CD14-positive monocyte (primary cell): ENCODE results near the gene VOPP1. TPM values are rescaled to one million over a fixed set of nuclear protein-coding genes. Genes with fewer than 3 reads are reported as not detected.

Experiments
- DNase-seq, 3 donors: peaks; one replicate each; pipeline ENCODE4 v3.0.0-alpha.2; 2011 to 2022
- H2AFZ ChIP-seq: 2 replicates; pipeline ENCODE4 v1.6.0; 2012; ENCODE audit warnings: mild to moderate bottlenecking, low read depth, low read length, inconsistent platforms; ENCODE audit not compliant: insufficient read depth, poor library complexity, severe bottlenecking
- H3K27ac ChIP-seq, 2 donors: 1 replicate in 1 of 2; 2 replicates in 1 of 2; pipeline ENCODE4 v1.5.1; 2012 to 2013; ENCODE audit warnings: low read length in 2 of 2, control low read depth in 1 of 2, inconsistent platforms in 1 of 2, low read depth in 1 of 2, mild to moderate bottlenecking in 1 of 2
- H3K27me3 ChIP-seq, 2 donors: one replicate each; pipeline versions ENCODE4 v1.6.0 to v1.6.1; 2011 to 2013; ENCODE audit warnings: low read length in 2 of 2; ENCODE audit not compliant: control insufficient read depth in 2 of 2, insufficient read depth in 2 of 2
- H3K36me3 ChIP-seq, 2 donors: replicated peaks in 1 of 2; 1 replicate in 1 of 2; 2 replicates in 1 of 2; pipeline versions ENCODE4 v1.5.1 to v1.6.1; 2012 to 2013; ENCODE audit warnings: low read length in 2 of 2, control low read depth in 1 of 2, inconsistent platforms in 1 of 2, mild to moderate bottlenecking in 1 of 2; ENCODE audit not compliant: insufficient read depth in 2 of 2, control insufficient read depth in 1 of 2
- H3K4me1 ChIP-seq, 2 donors: 1 replicate in 1 of 2; 2 replicates in 1 of 2; pipeline versions ENCODE4 v1.5.1 to v1.6.1; 2012 to 2013; ENCODE audit warnings: low read length in 2 of 2, control low read depth in 1 of 2, inconsistent platforms in 1 of 2, mild to moderate bottlenecking in 1 of 2, moderate library complexity in 1 of 2; ENCODE audit not compliant: insufficient read depth in 2 of 2, control insufficient read depth in 1 of 2
- H3K4me2 ChIP-seq: replicated peaks from 2 replicates; pipeline ENCODE3; 2012; ENCODE audit warnings: low read length, moderate library complexity, mild to moderate bottlenecking; ENCODE audit not compliant: poor library complexity, severe bottlenecking; ENCODE audit errors: extremely low read depth
- H3K4me3 ChIP-seq, 3 experiments: fragments of 200-600 bp in 1 of 3; sonication (generic) in 1 of 3; replicated peaks in 1 of 3; 1 replicate in 2 of 3; 2 replicates in 1 of 3; pipeline ENCODE4 v1.5.1; 2011 to 2013; ENCODE audit warnings: low read length in 3 of 3, mild to moderate bottlenecking in 3 of 3, control low read depth in 2 of 3, low read depth in 2 of 3, inconsistent platforms in 1 of 3, moderate library complexity in 1 of 3
- H3K79me2 ChIP-seq: 2 replicates; pipeline ENCODE4 v1.6.0; 2012; ENCODE audit warnings: mild to moderate bottlenecking, control low read depth, inconsistent platforms, low read length, moderate library complexity; ENCODE audit not compliant: insufficient read depth
- H3K9ac ChIP-seq: 2 replicates; pipeline ENCODE4 v1.6.0; 2017; ENCODE audit warnings: low read length, mild to moderate bottlenecking; ENCODE audit not compliant: insufficient read depth, poor library complexity, severe bottlenecking
- H3K9me3 ChIP-seq, 2 donors: replicated peaks in 1 of 2; 1 replicate in 1 of 2; 2 replicates in 1 of 2; pipeline versions ENCODE4 v1.5.1 to v1.6.1; 2012 to 2013; ENCODE audit warnings: low read length in 2 of 2, control low read depth in 1 of 2; ENCODE audit not compliant: control insufficient read depth in 1 of 2, insufficient read depth in 1 of 2
- H4K20me1 ChIP-seq: 2 replicates; pipeline ENCODE4 v1.6.0; 2012; ENCODE audit warnings: mild to moderate bottlenecking, low read length, control low read depth, moderate library complexity; ENCODE audit not compliant: insufficient read depth
- H3K27ac Mint-ChIP-seq, 7 donors: one replicate each; pipeline ENCODE4 v1.8.0; 2020; ENCODE audit warnings: mild to moderate bottlenecking in 7 of 7, mixed read lengths in 7 of 7, moderate library complexity in 6 of 7, inconsistent platforms in 2 of 7
- H3K27me3 Mint-ChIP-seq, 3 donors: one replicate each; pipeline ENCODE4 v1.8.0; 2021 to 2022; ENCODE audit warnings: low read depth in 3 of 3, mild to moderate bottlenecking in 3 of 3, mixed read lengths in 3 of 3, moderate library complexity in 3 of 3, inconsistent platforms in 1 of 3
- H3K36me3 Mint-ChIP-seq, 2 donors: one replicate each; pipeline ENCODE4 v1.8.0; 2020; ENCODE audit warnings: mixed read lengths in 2 of 2, inconsistent platforms in 1 of 2, mild to moderate bottlenecking in 1 of 2
- H3K4me1 Mint-ChIP-seq: one replicate; pipeline ENCODE4 v1.8.0; 2020; ENCODE audit warnings: mild to moderate bottlenecking, mixed read lengths
- H3K4me3 Mint-ChIP-seq, 2 donors: one replicate each; pipeline ENCODE4 v1.8.0; 2020; ENCODE audit warnings: mild to moderate bottlenecking in 2 of 2, mixed read lengths in 2 of 2, moderate library complexity in 1 of 2
- H3K9me3 Mint-ChIP-seq, 7 donors: one replicate each; pipeline ENCODE4 v1.8.0; 2020 to 2022; ENCODE audit warnings: mixed read lengths in 7 of 7, mild to moderate bottlenecking in 6 of 7, moderate library complexity in 6 of 7, inconsistent platforms in 2 of 7
- CTCF ChIP-seq: fragments of 200-600 bp; IDR thresholded peaks from one replicate; pipeline ENCODE4 v1.8.0; 2022; ENCODE audit warnings: antibody characterized with exemption, mild to moderate bottlenecking
- WGBS: methylation state at CpG from one replicate; pipeline ENCODE4 v1.1.5; 2013; ENCODE audit warnings: missing lambda C conversion rate; ENCODE audit not compliant: insufficient coverage; 5-methylcytosine and 5-hydroxymethylcytosine counted together
- intact Hi-C, 2 donors: fragments of 100-400 bp; cut with micrococcal nuclease; formaldehyde crosslinking; loops; one replicate each; pipeline versions ENCODE4 v1.15.0 to v1.15.1; 2023
- polyA plus RNA-seq, 3 donors: library from polyadenylated mRNA; depleted of rRNA in 1 of 3; unstranded in 2 of 3; stranded (reverse) in 1 of 3; fragments of 300-500 nt in 2 of 3; fragments of >200 nt in 1 of 3; fragmentation: Illumina TruSeq in 2 of 3; gene quantifications; 1 replicate in 2 of 3; 2 replicates in 1 of 3; pipeline ENCODE4 v1.2.3, GENCODE V29; 2012 to 2021

The VOPP1 gene
- polyA plus RNA-seq, 3 donors: 16.7 to 22.1 (median 18.0) TPM

GRCh38 chr7:55565681-55566080 is 6.6 kb downstream of the VOPP1 start:
- H4K20me1 ChIP-seq: peaks cover 96% of the 10 kb centered on the region
- peaks cover 18 to 34% of the 10 kb centered on the region in 2 donors for H3K4me1 ChIP-seq
- peaks cover 24 to 39% of the 10 kb centered on the region in 2 donors for H3K36me3 Mint-ChIP-seq
- H3K27ac Mint-ChIP-seq: peak overlapping the region in 5 of 7 donors; percentile 4 to 82 (median 30)
- H3K9me3 ChIP-seq: no peaks in the 10 kb centered on the region
- peaks cover 0 to 6% (median 0%) of the 10 kb centered on the region in 3 donors for H3K27me3 Mint-ChIP-seq
- no peak overlapping the region for H3K4me2 ChIP-seq
- peaks cover 0 to 4% of the 10 kb centered on the region in 2 donors for H3K36me3 ChIP-seq
- peaks cover 90% of the 10 kb centered on the region for H3K79me2 ChIP-seq
- H3K4me3 ChIP-seq: no peak overlapping the region
- no peak for TF ChIP-seq CTCF
- no peak overlapping the region for H3K27ac ChIP-seq
- peak overlapping the region in 1 of 2 donors; percentile 21 for H3K4me3 Mint-ChIP-seq
- H2AFZ ChIP-seq: no peak overlapping the region
- peaks cover 74% of the 10 kb centered on the region for H3K4me1 Mint-ChIP-seq
- no peaks in the 10 kb centered on the region for H3K27me3 ChIP-seq
- no peak overlapping the region for H3K9ac ChIP-seq
- no peak for DNase-seq
- 20% methylated on average over 1 of the region's 3 CpGs for WGBS
- intact Hi-C loops: no loop called here
- peaks cover 0 to 5% (median 0%) of the 10 kb centered on the region in 7 donors for H3K9me3 Mint-ChIP-seq

GRCh38 chr7:55563596-55564325 is 8.5 kb downstream of the VOPP1 start:
- Histone ChIP-seq H3K4me1 (peaks cover 9 to 24% of the 10 kb centered on the region in 2 donors), H3K36me3 (peaks cover 0 to 4% of the 10 kb centered on the region in 2 donors), H3K79me2 (peaks cover 83% of the 10 kb centered on the region), H3K27ac (no peak overlapping the region), H2AFZ (no peak overlapping the region), H3K4me2 (no peak overlapping the region), H3K4me3 (no peak overlapping the region), H4K20me1 (peaks cover 96% of the 10 kb centered on the region), H3K9me3 (no peaks in the 10 kb centered on the region), H3K27me3 (no peaks in the 10 kb centered on the region), H3K9ac (no peak overlapping the region)
- no peak for DNase-seq
- peaks cover 0 to 2% (median 0%) of the 10 kb centered on the region in 3 donors for H3K27me3 Mint-ChIP-seq
- H3K9me3 Mint-ChIP-seq: peaks cover 0 to 5% (median 0%) of the 10 kb centered on the region in 7 donors
- H3K4me1 Mint-ChIP-seq: peaks cover 59% of the 10 kb centered on the region
- no peak overlapping the region for H3K4me3 Mint-ChIP-seq
- H3K36me3 Mint-ChIP-seq: peaks cover 20 to 32% of the 10 kb centered on the region in 2 donors
- no peak for TF ChIP-seq CTCF
- WGBS: 80% methylated on average over 1 of the region's 4 CpGs
- intact Hi-C loops: no loop called here
- peak overlapping the region in 4 of 7 donors; percentile 43 to 85 (median 70) for H3K27ac Mint-ChIP-seq
